Spleen (tissue), 7 donors: Measurements from ENCODE around the gene FSTL4.

Experiments
- CTCF ChIP-seq, 11 experiments: fragments of 200-600 bp in 7 of 11; fragments of 450-650 bp in 4 of 11; sonication (generic) in 4 of 11; IDR thresholded peaks in 8 of 11; conservative IDR thresholded peaks in 3 of 11; 1 replicate in 7 of 11; 2 replicates in 4 of 11; pipeline versions ENCODE4 v1.4.0 to v1.8.0; 2016 to 2021; ENCODE audit warnings: antibody characterized with exemption in 11 of 11, inconsistent platforms in 4 of 11, mild to moderate bottlenecking in 1 of 11
- POLR2A ChIP-seq, 3 donors: fragments of 450-650 bp; IDR thresholded peaks; one replicate each; pipeline ENCODE4 v1.5.1; 2017; ENCODE audit warnings: antibody characterized with exemption in 3 of 3, mild to moderate bottlenecking in 1 of 3
- POLR2AphosphoS5 ChIP-seq, 3 donors: sonication (generic); formaldehyde crosslinking; IDR thresholded peaks; one replicate each; pipeline ENCODE4 v1.5.1; 2017; ENCODE audit warnings: antibody characterized with exemption in 3 of 3
- donor health status: DM: no; HTN: no; CAD: no; lungs with moderate emphysema.
- donor health status: DM: no; HTN: no; CAD: no.
- donor health status: DM: no; HTN: no; CAD: no.

GRCh38 chr5:133368916-133369783 is 243.2 kb downstream of the FSTL4 start:
- TF ChIP-seq POLR2AphosphoS5 (IDR thresholded peaks at IDR 0.05) (no peak), CTCF (IDR thresholded peaks at IDR 0.05 in 8 of 11, conservative IDR thresholded peaks at IDR 0.05 in 3 of 11) (no peak), POLR2A (IDR thresholded peaks at IDR 0.05) (no peak)
